ENCODE data around the gene NPLOC4. TPM values are rescaled to one million over a fixed set of nuclear protein-coding genes. Genes with fewer than 3 reads are reported as not detected.
A peak's percentile ranks its signal among the peaks of the same experiment; 100 is the strongest.
"Not testable (repeated sequence)": the region's sequence is repeated elsewhere in the genome, so short reads cannot be mapped to it uniquely, and the experiment has no call there.

The NPLOC4 gene
- polyA plus RNA-seq, 1 donor: 47.8 TPM

- no peaks in the 10 kb centered on the region for H3K9me3 ChIP-seq (ENCODE audit: control insufficient read depth, low read depth, low read length)
- H3K36me3 ChIP-seq (ENCODE audit: control insufficient read depth, insufficient read depth, low read length): peaks cover 9% of the 10 kb centered on the region
- no peak overlapping the region for H3K27ac ChIP-seq (ENCODE audit: low read length)
- no peak overlapping the region for H3K4me3 ChIP-seq (ENCODE audit: low read length)
- H3K27me3 ChIP-seq (ENCODE audit: control insufficient read depth, insufficient read depth, low read length): no peaks in the 10 kb centered on the region
- H3K4me1 ChIP-seq (ENCODE audit: control insufficient read depth, insufficient read depth, low read length): peaks cover 10% of the 10 kb centered on the region
- no CpG with 5 or more reads among the region's 11 CpGs for WGBS (ENCODE audit: insufficient coverage, low lambda C conversion rate)
- DNase-seq: no peak
Measured at GRCh38 chr17:81680150-81680549, 43.2 kb upstream of the NPLOC4 start.

- DNase-seq: no peak
- no peaks in the 10 kb centered on the region for H3K27me3 ChIP-seq (ENCODE audit: control insufficient read depth, insufficient read depth, low read length)
- H3K4me3 ChIP-seq (ENCODE audit: low read length): no peak overlapping the region
- peaks cover 36% of the 10 kb centered on the region for H3K36me3 ChIP-seq (ENCODE audit: control insufficient read depth, insufficient read depth, low read length)
- H3K9me3 ChIP-seq (ENCODE audit: control insufficient read depth, low read depth, low read length): no peaks in the 10 kb centered on the region
- WGBS (ENCODE audit: insufficient coverage, low lambda C conversion rate): no CpG with 5 or more reads among the region's 17 CpGs
- no peak overlapping the region for H3K27ac ChIP-seq (ENCODE audit: low read length)
- no peaks in the 10 kb centered on the region for H3K4me1 ChIP-seq (ENCODE audit: control insufficient read depth, insufficient read depth, low read length)
Measured at GRCh38 chr17:81676906-81677305, 40.0 kb upstream of the NPLOC4 start.

DNA sequence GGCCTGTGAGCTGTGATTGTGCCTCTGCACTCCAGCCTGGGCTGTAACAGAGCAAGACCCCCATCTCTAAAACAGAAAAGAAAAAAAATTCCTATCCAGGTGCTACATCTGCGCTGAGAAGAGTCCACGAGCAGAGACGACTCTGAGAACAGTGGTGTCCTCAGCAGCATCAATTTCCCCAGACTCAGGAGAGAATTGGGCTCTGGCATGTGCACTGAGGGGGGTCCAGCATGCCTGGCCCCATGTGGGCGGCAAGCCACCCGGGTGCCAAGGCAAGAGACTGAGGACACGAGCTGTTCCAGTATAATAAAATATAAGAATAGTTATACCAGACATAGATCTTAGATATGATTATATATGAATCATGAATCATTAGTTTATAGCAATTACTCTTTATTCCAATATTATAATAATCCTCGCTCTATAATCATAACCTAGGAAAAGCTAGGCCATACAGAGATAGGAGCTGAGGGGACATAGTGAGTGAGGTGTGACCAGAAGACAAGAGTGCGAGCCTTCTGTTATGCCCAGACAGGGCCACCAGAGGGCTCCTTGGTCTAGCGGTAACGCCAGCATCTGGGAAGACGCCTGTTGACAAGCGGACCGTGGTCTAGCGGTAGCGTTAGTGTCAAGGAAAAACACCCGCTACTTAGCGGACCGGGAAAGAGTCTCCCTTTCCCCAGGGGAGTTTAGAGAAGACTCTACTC lies 38.8 kb upstream of the NPLOC4 start:
- peaks cover 37% of the 10 kb centered on the region for H3K36me3 ChIP-seq (ENCODE audit: control insufficient read depth, insufficient read depth, low read length)
- not testable (repeated sequence) for H3K4me3 ChIP-seq (ENCODE audit: low read length); H3K27ac ChIP-seq (ENCODE audit: low read length); H3K4me1 ChIP-seq (ENCODE audit: control insufficient read depth, insufficient read depth, low read length); H3K27me3 ChIP-seq (ENCODE audit: control insufficient read depth, insufficient read depth, low read length); H3K9me3 ChIP-seq (ENCODE audit: control insufficient read depth, low read depth, low read length); DNase-seq
- no CpG with 5 or more reads among the region's 18 CpGs for WGBS (ENCODE audit: insufficient coverage, low lambda C conversion rate)

DNA sequence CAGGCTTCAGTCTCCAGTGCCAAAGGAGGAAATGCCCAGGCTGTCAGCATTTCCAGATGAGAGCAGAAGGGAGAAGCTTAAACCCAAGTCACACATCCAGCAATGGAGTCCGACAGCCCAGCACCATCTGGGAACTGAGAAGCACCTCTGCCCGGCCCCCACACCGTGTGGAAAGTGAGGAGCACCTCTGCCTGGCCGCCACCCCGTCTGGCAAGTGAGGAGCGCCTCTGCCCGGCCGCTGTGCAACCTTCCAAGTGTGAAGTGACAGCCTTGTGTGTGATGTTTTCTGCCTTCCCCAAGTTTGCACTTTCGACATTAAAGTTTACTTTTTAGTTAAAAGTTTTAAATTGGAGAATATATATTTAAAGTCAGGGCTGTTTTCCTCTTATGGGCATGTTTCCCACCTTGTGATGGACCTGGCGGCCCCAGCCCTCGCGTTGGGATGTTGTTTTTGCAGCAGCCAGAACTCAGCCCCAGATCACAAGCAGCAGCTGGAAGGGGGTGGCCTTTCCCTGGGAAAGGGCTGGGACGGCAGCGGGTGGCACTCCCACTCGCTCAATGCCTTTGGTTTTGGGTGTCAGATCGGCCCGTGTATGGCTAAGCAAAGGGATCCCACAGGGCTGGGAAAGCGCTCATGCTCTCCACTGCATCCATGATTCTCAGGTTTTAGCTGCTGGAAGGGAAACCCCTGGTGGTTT lies 36.8 kb upstream of the NPLOC4 start:
- Histone ChIP-seq H3K4me3 (ENCODE audit: low read length) (no peak overlapping the region), H3K27ac (ENCODE audit: low read length) (no peak overlapping the region), H3K4me1 (ENCODE audit: control insufficient read depth, insufficient read depth, low read length) (no peaks in the 10 kb centered on the region), H3K9me3 (ENCODE audit: control insufficient read depth, low read depth, low read length) (no peaks in the 10 kb centered on the region), H3K27me3 (ENCODE audit: control insufficient read depth, insufficient read depth, low read length) (no peaks in the 10 kb centered on the region), H3K36me3 (ENCODE audit: control insufficient read depth, insufficient read depth, low read length) (peaks cover 48% of the 10 kb centered on the region)
- DNase-seq: no peak
- no CpG with 5 or more reads among the region's 18 CpGs for WGBS (ENCODE audit: insufficient coverage, low lambda C conversion rate)

DNA sequence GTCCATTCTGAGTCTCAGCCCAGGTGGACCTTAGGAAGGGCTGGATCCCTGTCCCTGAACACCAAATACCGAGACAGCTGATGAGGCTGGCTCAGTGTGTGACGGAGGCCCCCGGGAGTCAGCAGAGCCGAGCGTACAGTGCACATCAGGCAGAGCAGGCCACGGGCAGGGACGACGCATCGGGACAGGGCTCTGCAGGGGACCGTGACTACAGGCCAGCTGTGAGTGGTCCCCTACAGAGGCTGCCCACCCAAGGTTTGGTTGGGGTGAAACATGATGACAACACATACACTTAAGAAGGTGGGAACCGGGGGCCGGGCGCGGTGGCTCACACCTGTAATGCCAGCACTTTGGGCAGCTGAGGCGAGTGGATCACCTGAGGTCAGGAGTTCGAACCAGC lies 36.0 kb upstream of the NPLOC4 start:
- Histone ChIP-seq H3K27me3 (ENCODE audit: control insufficient read depth, insufficient read depth, low read length) (no peaks in the 10 kb centered on the region), H3K4me3 (ENCODE audit: low read length) (no peak overlapping the region), H3K9me3 (ENCODE audit: control insufficient read depth, low read depth, low read length) (no peaks in the 10 kb centered on the region), H3K27ac (ENCODE audit: low read length) (no peak overlapping the region), H3K4me1 (ENCODE audit: control insufficient read depth, insufficient read depth, low read length) (no peaks in the 10 kb centered on the region), H3K36me3 (ENCODE audit: control insufficient read depth, insufficient read depth, low read length) (peaks cover 53% of the 10 kb centered on the region)
- no peak for DNase-seq
- no CpG with 5 or more reads among the region's 16 CpGs for WGBS (ENCODE audit: insufficient coverage, low lambda C conversion rate)

DNA sequence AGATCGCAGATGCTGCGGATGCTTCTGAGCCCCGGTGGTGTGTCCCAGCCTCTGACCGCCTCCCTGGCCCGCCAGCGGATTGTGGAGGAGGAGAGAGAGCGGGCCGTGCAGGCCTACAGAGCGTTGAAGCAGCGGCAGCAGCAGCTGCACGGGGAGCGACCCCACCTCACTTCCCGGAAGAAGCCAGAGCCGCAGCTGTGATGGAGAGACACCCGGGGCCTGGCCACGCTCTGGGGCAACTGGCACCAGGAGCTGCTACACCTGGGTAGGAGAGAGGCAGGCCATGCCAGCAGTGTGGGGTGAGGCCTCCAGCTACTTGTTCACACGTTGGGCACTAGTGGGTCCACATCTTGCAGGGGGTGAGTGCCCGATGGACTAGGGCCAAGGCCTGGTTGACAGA lies 35.6 kb upstream of the NPLOC4 start:
- Histone ChIP-seq H3K4me1 (ENCODE audit: control insufficient read depth, insufficient read depth, low read length) (no peaks in the 10 kb centered on the region), H3K36me3 (ENCODE audit: control insufficient read depth, insufficient read depth, low read length) (peaks cover 53% of the 10 kb centered on the region), H3K27me3 (ENCODE audit: control insufficient read depth, insufficient read depth, low read length) (no peaks in the 10 kb centered on the region), H3K9me3 (ENCODE audit: control insufficient read depth, low read depth, low read length) (no peaks in the 10 kb centered on the region), H3K27ac (ENCODE audit: low read length) (no peak overlapping the region), H3K4me3 (ENCODE audit: low read length) (no peak overlapping the region)
- no peak for DNase-seq
- no CpG with 5 or more reads among the region's 18 CpGs for WGBS (ENCODE audit: insufficient coverage, low lambda C conversion rate)

DNA sequence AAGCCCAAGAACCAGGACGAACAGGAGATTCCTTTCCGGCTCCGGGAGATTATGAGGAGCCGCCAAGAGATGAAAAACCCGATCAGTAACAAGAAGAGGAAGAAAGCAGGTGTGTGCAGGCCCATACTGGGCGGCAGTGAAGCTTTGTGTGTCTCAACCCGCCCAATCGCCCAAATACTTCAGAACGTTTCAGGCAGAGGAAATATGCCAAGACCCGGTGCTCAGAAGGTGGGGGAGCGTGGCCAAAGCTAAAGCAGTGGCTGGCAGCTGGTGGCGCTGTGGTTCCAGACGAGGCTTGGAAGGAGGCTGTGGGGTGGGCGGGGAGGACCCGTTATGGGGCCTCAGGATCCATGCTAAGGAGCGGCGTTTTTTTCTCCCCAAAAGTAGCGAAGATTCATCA lies 30.8 kb upstream of the NPLOC4 start:
- 100% methylated on average over 3 of the region's 18 CpGs for WGBS (ENCODE audit: insufficient coverage, low lambda C conversion rate)

GRCh38 chr17:81666342-81667191 lies 29.7 kb upstream of the NPLOC4 start, which contains the start of the genes CCDC137 and OXLD1:
TSS of gene CCDC137 (plus strand) at chr17:81666737. CDS start at chr17:81666767, 30 bp downstream.
TSS of gene OXLD1 (minus strand) at chr17:81666605. CDS start at chr17:81666577, 28 bp downstream.
- H3K4me1 ChIP-seq (ENCODE audit: control insufficient read depth, insufficient read depth, low read length): peaks cover 10% of the 10 kb centered on the region
- peak within 1 kb of the TSS; percentile 56 for H3K27ac ChIP-seq (ENCODE audit: low read length)
- peaks cover 26% of the 10 kb centered on the region for H3K36me3 ChIP-seq (ENCODE audit: control insufficient read depth, insufficient read depth, low read length)
- H3K9me3 ChIP-seq (ENCODE audit: control insufficient read depth, low read depth, low read length): peaks cover 3% of the 10 kb centered on the region
- H3K27me3 ChIP-seq (ENCODE audit: control insufficient read depth, insufficient read depth, low read length): no peaks in the 10 kb centered on the region
- peak within 1 kb of the TSS; percentile 86 for H3K4me3 ChIP-seq (ENCODE audit: low read length)
- WGBS (ENCODE audit: insufficient coverage, low lambda C conversion rate): no CpG with 5 or more reads among the region's 96 CpGs
- peak; percentile 92 to 94 for DNase-seq

More for the DNA sequence above, 30.8 kb upstream of the NPLOC4 start:
- Histone ChIP-seq H3K4me1 (ENCODE audit: control insufficient read depth, insufficient read depth, low read length) (peaks cover 10% of the 10 kb centered on the region), H3K4me3 (ENCODE audit: low read length) (peak overlapping the region; percentile 86), H3K9me3 (ENCODE audit: control insufficient read depth, low read depth, low read length) (peaks cover 3% of the 10 kb centered on the region), H3K27ac (ENCODE audit: low read length) (no peak overlapping the region), H3K36me3 (ENCODE audit: control insufficient read depth, insufficient read depth, low read length) (peaks cover 38% of the 10 kb centered on the region), H3K27me3 (ENCODE audit: control insufficient read depth, insufficient read depth, low read length) (no peaks in the 10 kb centered on the region)
- DNase-seq: no peak

DNA sequence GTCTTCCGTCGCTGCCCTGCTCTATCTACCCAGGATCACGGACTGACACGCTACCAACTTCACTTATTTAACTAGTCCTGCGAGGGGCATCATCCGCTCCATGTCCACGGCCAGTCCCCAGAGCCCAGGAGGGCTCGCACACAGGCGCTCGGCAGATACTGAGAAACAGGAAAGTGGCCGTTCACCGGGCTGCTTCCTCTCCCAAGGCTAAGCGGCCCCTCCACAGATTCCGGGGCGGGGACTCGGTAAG lies 29.1 kb upstream of the NPLOC4 start:
- DNase-seq: no peak
- Histone ChIP-seq H3K27me3 (ENCODE audit: control insufficient read depth, insufficient read depth, low read length) (no peaks in the 10 kb centered on the region), H3K9me3 (ENCODE audit: control insufficient read depth, low read depth, low read length) (peaks cover 3% of the 10 kb centered on the region), H3K27ac (ENCODE audit: low read length) (peak overlapping the region; percentile 56), H3K36me3 (ENCODE audit: control insufficient read depth, insufficient read depth, low read length) (peaks cover 20% of the 10 kb centered on the region), H3K4me3 (ENCODE audit: low read length) (peak overlapping the region; percentile 86), H3K4me1 (ENCODE audit: control insufficient read depth, insufficient read depth, low read length) (peaks cover 10% of the 10 kb centered on the region)
- WGBS (ENCODE audit: insufficient coverage, low lambda C conversion rate): no CpG with 5 or more reads among the region's 16 CpGs
